ENCODE measurements around the gene ZNF653. TPM values are rescaled to one million over a fixed set of nuclear protein-coding genes. Genes with fewer than 3 reads are reported as not detected.

Gene ZNF653
- total and polyA plus RNA-seq, 9 of the 15 experiments (the other 6 are each of a cell fraction or from before 2014, with no cell fraction given), result 1.6 to 8.0 (median 4.2) TPM; not detected in 2

GRCh38 chr19:11499220-11499726 is 6.4 kb downstream of the ZNF653 start:
- in situ Hi-C loops (cut with MboI), result loop anchor here (5.0 kb wide), 1 partner anchor 88 kb away; no protein-coding TSS in a partner anchor
- ChIA-PET CTCF (ENCODE audit: low intra/inter-chr PET ratio) (no interaction called here), POLR2A (interaction anchor here (0.6 kb wide), 1 partner anchor 112 kb away, joined by 3 read pairs; no protein-coding TSS in a partner anchor)
- peak; percentile 78 for TF ChIP-seq NFIC (IDR thresholded peaks at IDR 0.05)
- TF ChIP-seq NRF1 (conservative IDR thresholded peaks at IDR 0.05 in 1 of 2, IDR thresholded peaks at IDR 0.05 in 1 of 2), result no peak
- TF ChIP-seq RBM25 (IDR thresholded peaks at IDR 0.05; ENCODE audit: low read depth, low read length, severe bottlenecking), result peak; percentile 39
- peak; percentile 96 for TF ChIP-seq ZNF121 (CRISPR knock-in tag; conservative IDR thresholded peaks at IDR 0.05)
- Histone ChIP-seq H3K4me1 (replicated peaks in 1 of 2; ENCODE audit: control insufficient read depth in 2 of 2, insufficient read depth in 2 of 2, low read length in 2 of 2) (peaks cover 16 to 48% of the 10 kb centered on the region in 2 experiments), H2AFZ (ENCODE audit: low read depth, low read length) (no peak overlapping the region), H3K36me3 (ENCODE audit: control insufficient read depth, insufficient read depth, low read length) (peaks cover 11% of the 10 kb centered on the region; the same call in 2 of the 3 replicates), H3K27ac (ENCODE audit: extremely low read depth, low read depth, low read length) (no peak overlapping the region), H3K9me3 (replicated peaks; ENCODE audit: control insufficient read depth, insufficient read depth, low read depth, low read length) (no peaks in the 10 kb centered on the region), H3K27me3 (ENCODE audit: control insufficient read depth in 2 of 2, insufficient read depth in 2 of 2, low read length in 2 of 2) (no peaks in the 10 kb centered on the region), H3K9me1 (ENCODE audit: control insufficient read depth, insufficient read depth, low read length) (no peaks in the 10 kb centered on the region), H3K79me2 (ENCODE audit: control insufficient read depth, insufficient read depth, low read length) (0 out of 3 replicates have a peak, but pooled peaks cover under 1% of the 10 kb centered on the region), H3K4me3 (no peak overlapping the region), H3K4me2 (ENCODE audit: insufficient read depth, low read length) (no peak overlapping the region), H3K9ac (ENCODE audit: insufficient read depth in 1 of 2, low read depth in 2 of 2, low read length in 2 of 2) (no peak overlapping the region), H4K20me1 (replicated peaks; ENCODE audit: control insufficient read depth, insufficient read depth, low read length) (peaks cover 4% of the 10 kb centered on the region; the same call in 1 of the 2 replicates)
- no TSS peak for BruUV-seq (replicated peaks)
- ATAC-seq (no peak), DNase-seq (ENCODE audit: extremely low read depth in 1 of 4, low spot score in 3 of 4) (no peak), FAIRE-seq (no peak)
- intact Hi-C loops (cut with micrococcal nuclease), result loop anchor here (5.0 kb wide), 1 partner anchor 38 kb away; the partner anchor contains the start of gene CNN1
- 56% methylated on average over 6 of the region's 6 CpGs for WGBS (ENCODE audit: insufficient coverage, low coverage, missing lambda C conversion rate)

Measured in K562 (cell line).